A549 (cell line): ENCODE results near the gene HTRA3. TPM values are rescaled to one million over a fixed set of nuclear protein-coding genes. Genes with fewer than 3 reads are reported as not detected.
A peak's percentile ranks its signal among the peaks of the same experiment; 100 is the strongest.

Source experiments
- ATAC-seq, 2 experiments: fragments of 200-7000 bp in 1 of 2; fragments of >200 bp in 1 of 2; cut with Nextera tagmentation in 1 of 2; cut with Tn5 transposase in 1 of 2; 3 replicates each; pipeline versions ENCODE4 v1.8.0 to v1.9.1; 2018 to 2020; ENCODE audit warnings: mild to moderate bottlenecking in 1 of 2, moderate library complexity in 1 of 2
- CTCF ChIA-PET: fragments of 300-600 bp; sonication (Branson Sonifier 250); formaldehyde crosslinking; extraction: SDS; loops from one replicate; lab custom pipeline; 2021; ENCODE audit warnings: antibody characterized with exemption, inconsistent platforms; lab: Yijun Ruan, JAX
- POLR2A ChIA-PET: fragments of 350-600 bp; formaldehyde crosslinking; extraction: SDS; loops from one replicate; lab custom pipeline; 2021; ENCODE audit warnings: antibody characterized with exemption, inconsistent platforms; lab: Yijun Ruan, JAX
- DNase-seq, 2 experiments: peaks; one replicate each; pipeline versions ENCODE4 v3.0.0 to v3.0.0-alpha.2; 2011 to 2016; ENCODE audit warnings: low read depth in 1 of 2, low spot score in 1 of 2
- FAIRE-seq: peaks from 2 replicates; lab custom pipeline; 2011; peaks lifted over from hg19 to GRCh38; lab: Jason Lieb, UNC
- H3K27ac ChIP-seq, 2 experiments: fragments of >200 bp; sonication (Bioruptor Twin); formaldehyde crosslinking; 3 replicates each; pipeline ENCODE4 v1.5.1; 2016 to 2017
- H3K4me1 ChIP-seq: fragments of >200 bp; sonication (Bioruptor Twin); formaldehyde crosslinking; 3 replicates; pipeline ENCODE4 v1.6.1; 2016
- H3K4me2 ChIP-seq: fragments of >200 bp; sonication (Bioruptor Twin); formaldehyde crosslinking; 3 replicates; pipeline ENCODE4 v1.6.1; 2016
- H3K4me3 ChIP-seq: fragments of >200 bp; sonication (Bioruptor Twin); formaldehyde crosslinking; 3 replicates; pipeline ENCODE4 v1.5.1; 2016
- H3K9me3 ChIP-seq: fragments of >200 bp; sonication (Bioruptor Twin); formaldehyde crosslinking; 3 replicates; pipeline ENCODE4 v1.6.1; 2016
- ATOH8 ChIP-seq: fragments of 250-450 bp; sonication (Bioruptor Pico); IDR thresholded peaks from 2 replicates; pipeline ENCODE4 v1.5.0; 2020; ENCODE audit warnings: low read depth, mild to moderate bottlenecking, moderate library complexity
- BCL3 ChIP-seq: fragments of >200 bp; sonication (Bioruptor Twin); formaldehyde crosslinking; IDR thresholded peaks from 3 replicates; pipeline ENCODE4 v1.6.1; 2016
- CBX2 ChIP-seq: fragments of 200-600 bp; sonication (generic); IDR thresholded peaks from 2 replicates; pipeline ENCODE4 v1.6.1; 2016; ENCODE audit warnings: low read depth, mild to moderate bottlenecking, borderline replicate concordance
- CEBPB ChIP-seq, 2 experiments: fragments of >200 bp in 1 of 2; sonication (Bioruptor Twin) in 1 of 2; formaldehyde crosslinking in 1 of 2; IDR thresholded peaks; 2 replicates each; pipeline ENCODE4 v1.6.1; 2012 to 2016
- CTCF ChIP-seq: fragments of >200 bp; sonication (Bioruptor Twin); formaldehyde crosslinking; IDR thresholded peaks from 3 replicates; pipeline ENCODE4 v1.5.1; 2016
- ELK1 ChIP-seq: fragments of 150-350 bp; IDR thresholded peaks from 2 replicates; pipeline ENCODE4 v1.6.1; 2014; ENCODE audit warnings: low read depth, mild to moderate bottlenecking, low read length
- EP300 ChIP-seq, 2 experiments: fragments of >200 bp; sonication (Bioruptor Twin); formaldehyde crosslinking; IDR thresholded peaks; 2 replicates in 1 of 2; 3 replicates in 1 of 2; pipeline ENCODE4 v1.6.1; 2016 to 2017
- FOSL2 ChIP-seq, 2 experiments: fragments of 450-650 bp in 1 of 2; fragments of >200 bp in 1 of 2; sonication (Bioruptor Twin) in 1 of 2; formaldehyde crosslinking; IDR thresholded peaks; 2 replicates each; pipeline versions ENCODE4 v1.5.0 to v1.6.1; 2016 to 2020; ENCODE audit warnings: mild to moderate bottlenecking in 1 of 2, moderate library complexity in 1 of 2
- FOXS1 ChIP-seq: fragments of 250-450 bp; sonication (Bioruptor Pico); IDR thresholded peaks from 2 replicates; pipeline ENCODE4 v1.5.0; 2020; ENCODE audit warnings: mild to moderate bottlenecking, moderate library complexity
- HES2 ChIP-seq: fragments of >200 bp; sonication (Bioruptor Twin); formaldehyde crosslinking; IDR thresholded peaks from 2 replicates; pipeline ENCODE4 v1.6.1; 2016
- HOXA7 ChIP-seq: fragments of 250-450 bp; sonication (Bioruptor Pico); IDR thresholded peaks from 2 replicates; pipeline ENCODE4 v1.5.0; 2020; ENCODE audit warnings: mild to moderate bottlenecking, moderate library complexity
- HOXB13 ChIP-seq: fragments of 250-450 bp; sonication (Bioruptor Pico); IDR thresholded peaks from 2 replicates; pipeline ENCODE4 v1.5.0; 2020; ENCODE audit warnings: low read depth, mild to moderate bottlenecking, moderate library complexity
- HOXB5 ChIP-seq: fragments of 250-450 bp; sonication (Bioruptor Pico); IDR thresholded peaks from 2 replicates; pipeline ENCODE4 v1.5.0; 2020; ENCODE audit warnings: mild to moderate bottlenecking, moderate library complexity
- MAFK ChIP-seq: fragments of 450-650 bp; IDR thresholded peaks from 2 replicates; pipeline ENCODE4 v1.6.1; 2014; ENCODE audit not compliant: partially characterized antibody
- MAX ChIP-seq: IDR thresholded peaks from 2 replicates; pipeline ENCODE4 v1.6.1; 2012
- MYC ChIP-seq: IDR thresholded peaks from 2 replicates; pipeline ENCODE4 v1.6.1; 2012; ENCODE audit warnings: mild to moderate bottlenecking, inconsistent platforms, low read length, improper control_type of control experiment, borderline replicate concordance
- NFE2L2 ChIP-seq: fragments of 150-350 bp; conservative IDR thresholded peaks from 2 replicates; pipeline ENCODE4 v1.6.1; 2014; ENCODE audit warnings: low read length
- NR3C1 ChIP-seq: fragments of >200 bp; sonication (Bioruptor Twin); formaldehyde crosslinking; IDR thresholded peaks from 3 replicates; pipeline ENCODE4 v1.6.1; 2017
- PHF8 ChIP-seq: fragments of 200-600 bp; sonication (generic); IDR thresholded peaks from 2 replicates; pipeline ENCODE4 v1.6.1; 2016; ENCODE audit warnings: low read depth, mild to moderate bottlenecking, antibody characterized with exemption, moderate library complexity, borderline replicate concordance
- RFX5 ChIP-seq: fragments of 450-650 bp; IDR thresholded peaks from 2 replicates; pipeline ENCODE4 v1.7.1; 2014; ENCODE audit warnings: antibody characterized with exemption, mild to moderate bottlenecking, moderate library complexity
- RNF2 ChIP-seq: fragments of 200-600 bp; sonication (generic); IDR thresholded peaks from 2 replicates; pipeline ENCODE4 v1.6.1; 2016; ENCODE audit warnings: low read depth, mild to moderate bottlenecking, antibody characterized with exemption, moderate library complexity, borderline replicate concordance
- SREBF2 ChIP-seq: fragments of 450-650 bp; IDR thresholded peaks from 2 replicates; pipeline ENCODE4 v1.6.1; 2014; ENCODE audit warnings: mild to moderate bottlenecking, moderate library complexity
- TFCP2L1 ChIP-seq: fragments of 250-450 bp; sonication (Bioruptor Pico); IDR thresholded peaks from 2 replicates; pipeline ENCODE4 v1.5.0; 2021; ENCODE audit warnings: mild to moderate bottlenecking
- USF2 ChIP-seq: fragments of 450-650 bp; IDR thresholded peaks from 2 replicates; pipeline ENCODE4 v1.6.1; 2014; ENCODE audit warnings: antibody characterized with exemption
- ZFP36 ChIP-seq: fragments of 450-650 bp; IDR thresholded peaks from 2 replicates; pipeline ENCODE4 v1.6.1; 2014; ENCODE audit warnings: borderline replicate concordance; ENCODE audit not compliant: partially characterized antibody
- ZNF302 ChIP-seq: fragments of 250-450 bp; sonication (Bioruptor Pico); IDR thresholded peaks from 2 replicates; pipeline ENCODE4 v1.9.0; 2021; ENCODE audit warnings: inconsistent platforms, mild to moderate bottlenecking, moderate library complexity
- ZSCAN20 ChIP-seq: fragments of 250-450 bp; sonication (Bioruptor Pico); IDR thresholded peaks from 2 replicates; pipeline ENCODE4 v1.8.0; 2022; ENCODE audit warnings: mild to moderate bottlenecking, moderate library complexity
- WGBS: methylation state at CpG from one replicate; pipeline ENCODE4 v1.1.6; 2017; ENCODE audit errors: missing lambda C conversion rate; 5-methylcytosine and 5-hydroxymethylcytosine counted together
- polyA plus RNA-seq, 4 experiments: library from polyadenylated mRNA; depleted of rRNA in 3 of 4; stranded (reverse); fragments of >200 nt; fragmentation: RNase III in 1 of 4; extraction: RNeasy Plus Mini Kit Qiagen cat#74134 plus additional on column Dnase treatment in 1 of 4; gene quantifications; 2 replicates in 3 of 4; 3 replicates in 1 of 4; pipeline ENCODE4 v1.2.3, GENCODE V29; 2011 to 2017

Gene HTRA3
- polyA plus RNA-seq, 2 of the 4 experiments (the other 2 are of a cell fraction): 4.6 to 7.4 TPM

- peak overlapping the region; percentile 84 to 97 for H3K27ac ChIP-seq
- H3K4me1 ChIP-seq: peaks cover 35% of the 10 kb centered on the region
- DNase-seq (no peak), FAIRE-seq (no peak), ATAC-seq (no peak)
- 85% methylated on average over 8 of the region's 27 CpGs for WGBS
- ChIA-PET POLR2A (no interaction called here), CTCF (interaction anchor here (0.7 to 4.0 kb wide), 4 partner anchors 15 to 175 kb away, joined by 3 to 20 read pairs (median 14); no protein-coding TSS in a partner anchor)
- no peaks in the 10 kb centered on the region for H3K9me3 ChIP-seq
- TF ChIP-seq CEBPB (IDR thresholded peaks at IDR 0.05) (no peak), HES2 (no peak), ZSCAN20 (CRISPR knock-in tag) (no peak), BCL3 (no peak), EP300 (IDR thresholded peaks at IDR 0.05) (no peak), FOSL2 (IDR thresholded peaks at IDR 0.05) (no peak), FOSL2 (CRISPR knock-in tag; IDR thresholded peaks at IDR 0.05) (no peak), MAFK (no peak), HOXA7 (CRISPR knock-in tag) (no peak), NR3C1 (no peak), CTCF (no peak), RNF2 (no peak), ZFP36 (no peak), SREBF2 (no peak), ZNF302 (no peak), TFCP2L1 (CRISPR knock-in tag) (no peak), NFE2L2 (no peak), MYC (no peak), ELK1 (no peak), PHF8 (no peak), RFX5 (no peak)
- H3K4me2 ChIP-seq: peak overlapping the region; percentile 61; the same call in 1 of the 3 replicates
- no peak overlapping the region for H3K4me3 ChIP-seq
These were observed 41.7 kb upstream of the HTRA3 start for GRCh38 chr4:8227771-8228318.

- WGBS: 62% methylated on average over 10 of the region's 39 CpGs
- peak; percentile 64; the same call in 1 of the 2 replicates for TF ChIP-seq HOXB5 (CRISPR knock-in tag)
- peak; percentile 78 for TF ChIP-seq MAX
- TF ChIP-seq FOXS1: 0 out of 2 replicates have a peak, but pooled peaks have one; percentile 58
- no peak for TF ChIP-seq ZNF302
- TF ChIP-seq EP300 (IDR thresholded peaks at IDR 0.05): 0 out of 5 replicates have a peak, but pooled peaks of 1 of the 2 experiments have one; percentile 31
- 0 out of 2 replicates have a peak, but pooled peaks have one; percentile 29 for TF ChIP-seq MYC
- TF ChIP-seq CBX2: no peak
- TF ChIP-seq ATOH8: peak; percentile 60; the same call in 1 of the 2 replicates
- TF ChIP-seq MAFK: peak; percentile 100
- TF ChIP-seq TFCP2L1 (CRISPR knock-in tag): no peak
- peak; percentile 77; the same call in 1 of the 2 replicates for TF ChIP-seq HOXB13 (CRISPR knock-in tag)
- TF ChIP-seq USF2: peak; percentile 56; the same call in 1 of the 2 replicates
- peak; percentile 99 for TF ChIP-seq NFE2L2
- TF ChIP-seq FOSL2 (IDR thresholded peaks at IDR 0.05): no peak
- TF ChIP-seq FOSL2 (CRISPR knock-in tag; IDR thresholded peaks at IDR 0.05): peak; percentile 69
These were observed 41.0 kb upstream of the HTRA3 start for GRCh38 chr4:8228319-8229250.

More at GRCh38 chr4:8228319-8229250, 41.0 kb upstream of the HTRA3 start:
- peaks cover 35% of the 10 kb centered on the region for H3K4me1 ChIP-seq
- ChIA-PET CTCF (interaction anchor here (1.0 to 4.0 kb wide), 3 partner anchors 14 to 174 kb away, joined by 4 to 20 read pairs (median 19); no protein-coding TSS in a partner anchor), POLR2A (no interaction called here)
- H3K27ac ChIP-seq: peak overlapping the region; percentile 84 to 97
- H3K9me3 ChIP-seq: no peaks in the 10 kb centered on the region
- no peak overlapping the region for H3K4me3 ChIP-seq
- ATAC-seq: peak; percentile 57 to 70; a peak in 5 of 6 replicates
- peak; percentile 26 to 82 for DNase-seq
- H3K4me2 ChIP-seq: peak overlapping the region; percentile 61
- FAIRE-seq: no peak
